Brain pericyte (primary cell): ENCODE measurements around the gene PRSS27.
A peak's percentile ranks its signal among the peaks of the same experiment; 100 is the strongest.
"Not testable (repeated sequence)": the region's sequence is repeated elsewhere in the genome, so short reads cannot be mapped to it uniquely, and the experiment has no call there.

Experiments
- DNase-seq: peaks from one replicate; pipeline ENCODE4 v3.0.0-alpha.2; 2012; ENCODE audit warnings: low read depth, low spot score

The PRSS27 gene

GRCh38 chr16:2696601-2697250, 23.3 kb downstream of the PRSS27 start:
- not testable (repeated sequence) for DNase-seq

DNA sequence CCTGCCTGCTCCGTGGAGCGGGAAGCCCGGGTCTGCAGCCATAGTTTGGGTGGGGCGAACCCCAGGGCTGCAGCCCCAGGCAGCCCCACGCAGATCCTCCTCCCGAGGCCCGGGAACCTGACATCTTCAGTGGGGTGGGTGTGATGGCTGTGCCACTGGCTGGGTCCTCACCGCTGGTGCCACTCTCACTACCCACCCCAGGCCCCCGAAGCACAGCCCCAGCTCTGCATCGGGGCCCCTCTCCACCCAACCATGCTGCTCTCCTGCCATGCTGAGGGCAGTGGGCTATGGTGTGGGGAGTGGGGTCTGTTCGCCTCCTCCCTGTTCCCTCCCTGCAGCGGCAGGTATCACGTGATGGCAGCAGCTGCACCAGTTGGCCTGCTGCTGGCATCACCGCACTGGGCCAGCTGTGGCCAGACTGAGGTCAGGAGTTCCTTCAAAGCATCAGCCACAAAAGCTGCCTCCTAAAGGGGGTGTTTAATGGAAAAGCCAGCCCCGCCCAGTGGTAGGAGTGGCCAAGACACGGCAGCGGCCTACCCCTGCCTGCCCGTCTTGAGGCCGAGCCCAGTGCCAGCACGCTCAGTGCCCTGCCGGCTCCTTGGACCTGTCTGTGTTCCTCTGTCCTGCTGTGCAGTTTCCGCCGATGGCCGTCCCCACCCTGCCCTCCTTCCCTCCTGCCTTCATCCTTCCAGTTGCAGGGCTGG, 26.9 kb downstream of the PRSS27 start:
- no peak for DNase-seq

DNA sequence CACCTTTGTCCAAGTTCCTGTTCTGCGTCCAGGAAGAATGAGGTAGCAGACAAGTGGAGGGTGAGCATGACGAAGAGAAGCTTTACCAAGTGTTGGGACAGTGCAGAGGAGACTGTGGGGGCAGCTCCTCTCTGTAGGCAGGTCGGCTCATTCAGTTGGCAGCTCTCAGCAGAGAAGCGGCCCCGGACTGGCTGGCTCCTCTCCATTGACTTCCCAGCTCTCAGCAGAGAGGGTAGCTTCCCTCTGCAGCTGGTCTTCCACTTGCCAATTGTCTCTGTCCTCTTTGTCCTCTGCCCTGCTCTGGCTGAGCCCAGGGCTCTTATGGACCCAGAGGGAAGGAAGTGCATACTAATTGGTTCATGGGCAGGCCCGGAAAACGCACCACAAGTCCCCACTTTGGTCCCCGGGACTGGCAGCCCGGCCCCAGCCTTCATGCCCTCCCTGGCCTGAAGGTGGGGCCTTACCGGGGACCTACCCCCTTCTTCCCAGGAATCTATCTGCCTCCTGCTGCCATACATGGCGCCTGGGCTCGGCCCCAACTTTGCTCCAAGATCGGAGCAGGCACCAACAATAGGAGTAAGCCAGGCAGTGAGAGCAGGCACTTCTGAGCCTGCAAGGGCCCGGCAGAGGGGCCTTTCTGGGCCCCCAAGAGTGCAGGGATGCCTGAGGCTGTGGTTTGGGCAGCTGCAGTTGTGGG, 27.6 kb downstream of the PRSS27 start:
- no peak for DNase-seq

- DNase-seq, result no peak
These were observed 28.4 kb downstream of the PRSS27 start for GRCh38 chr16:2691491-2692248.

DNA sequence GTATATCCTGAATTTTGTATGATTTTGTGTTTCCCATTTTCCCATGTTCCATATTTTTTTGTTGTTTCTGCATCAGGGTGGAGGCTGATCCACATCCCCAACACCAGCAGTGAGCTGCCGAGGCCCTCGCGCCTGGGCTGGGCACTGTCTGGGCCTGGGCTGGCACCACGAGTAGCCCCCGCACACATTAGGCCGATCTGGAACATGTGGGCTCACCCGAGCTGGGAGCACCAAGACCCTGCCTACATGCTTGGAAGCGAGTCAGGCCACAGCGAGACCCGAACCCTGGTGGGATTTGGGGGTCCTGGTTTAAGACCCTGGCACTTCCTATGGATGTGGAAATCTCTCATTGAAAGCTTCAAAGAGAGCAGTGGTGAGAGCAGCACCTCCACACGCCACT, 29.2 kb downstream of the PRSS27 start:
- no peak for DNase-seq

DNA sequence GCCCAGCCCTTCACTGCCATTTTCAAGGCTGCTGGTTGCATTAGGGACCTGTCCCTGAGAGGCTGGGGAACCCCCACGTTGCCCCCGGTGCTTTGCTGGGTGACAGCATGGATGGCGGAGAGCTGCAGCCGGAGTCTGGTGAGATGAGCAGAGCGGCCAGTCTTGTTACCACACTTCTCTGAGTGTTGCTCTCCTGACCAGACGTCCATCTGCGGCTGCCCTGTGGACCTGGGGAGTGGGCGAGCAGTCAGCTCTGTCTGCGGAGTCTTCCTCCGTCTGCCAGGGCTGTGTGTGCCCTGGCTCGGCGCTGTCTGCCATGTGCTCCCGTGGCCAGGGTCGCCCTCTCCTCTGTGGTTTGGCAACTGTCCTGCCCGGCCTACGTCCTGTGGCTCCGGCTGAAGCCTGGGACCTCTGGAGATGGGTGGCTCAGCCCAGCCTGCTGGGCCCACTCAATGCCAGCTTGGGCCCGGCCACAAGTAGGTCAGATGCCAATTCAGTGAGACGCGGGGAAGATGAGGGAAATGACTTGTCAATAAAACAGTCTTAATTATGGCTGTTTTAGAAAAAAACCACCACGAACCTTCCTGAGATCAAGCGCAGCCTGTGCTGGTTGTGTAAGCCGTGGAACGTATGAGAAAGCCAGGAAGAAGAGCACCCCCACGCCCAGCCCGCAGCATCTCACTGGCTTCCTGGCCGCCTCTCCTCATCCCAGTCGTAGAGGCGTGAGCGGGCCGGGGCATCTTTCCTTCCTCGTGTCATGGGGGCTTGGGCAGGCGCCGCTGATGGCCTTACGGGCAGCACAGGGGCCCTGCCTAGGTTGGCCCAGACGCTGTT, 29.8 kb downstream of the PRSS27 start:
- DNase-seq, result no peak

DNA sequence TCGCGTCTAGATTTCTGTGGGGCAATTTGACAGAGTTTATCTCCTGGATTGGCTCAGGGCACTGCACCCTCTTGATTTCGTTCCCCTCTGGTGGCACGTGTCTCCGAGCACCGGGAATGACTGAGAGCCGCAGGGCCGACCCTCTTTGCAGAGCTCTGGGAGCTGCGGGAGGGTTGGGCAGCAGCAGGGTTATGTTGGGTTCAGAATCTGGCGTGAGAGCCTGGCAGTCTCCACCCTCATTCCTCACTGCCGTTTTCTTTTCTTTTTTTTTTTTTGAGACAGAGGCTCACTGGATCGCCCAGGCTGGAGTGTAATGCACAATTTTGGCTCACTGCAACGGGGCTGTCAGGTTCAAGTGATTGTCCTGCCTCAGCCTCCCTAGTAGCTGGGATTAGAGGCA, 30.6 kb downstream of the PRSS27 start:
- not testable (repeated sequence) for DNase-seq

- no peak for DNase-seq
These were observed 32.3 kb downstream of the PRSS27 start for GRCh38 chr16:2687531-2688308.

DNA sequence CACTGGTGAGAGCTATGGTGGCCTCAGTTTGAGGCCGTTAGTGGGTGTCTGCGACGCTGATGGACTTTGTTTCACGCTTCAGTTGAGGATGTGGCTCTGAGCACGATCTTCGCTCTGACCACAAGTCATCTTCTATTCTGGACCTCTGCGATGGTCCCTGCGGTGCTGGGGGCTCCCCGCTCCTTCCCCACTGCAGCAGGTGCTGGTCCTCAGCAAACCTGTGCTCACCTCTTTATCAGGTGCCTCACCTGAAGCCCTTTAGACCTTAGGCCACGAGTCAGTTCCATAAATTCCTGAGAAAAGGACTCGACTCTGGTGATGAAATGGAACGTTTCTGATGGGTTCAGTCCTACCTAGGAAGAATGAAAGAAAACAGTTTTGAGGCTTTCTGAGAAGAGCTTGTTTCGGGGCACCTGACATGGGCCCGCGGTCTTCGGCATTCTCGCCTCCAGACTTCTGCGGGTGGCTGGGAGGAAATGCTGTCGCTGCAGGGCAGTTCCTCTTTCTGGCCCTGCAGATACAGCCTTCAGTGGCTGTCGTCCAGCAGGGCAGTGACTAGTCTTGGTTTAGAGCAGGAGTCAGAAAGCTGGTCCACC, 33.0 kb downstream of the PRSS27 start:
- DNase-seq, result no peak

DNA sequence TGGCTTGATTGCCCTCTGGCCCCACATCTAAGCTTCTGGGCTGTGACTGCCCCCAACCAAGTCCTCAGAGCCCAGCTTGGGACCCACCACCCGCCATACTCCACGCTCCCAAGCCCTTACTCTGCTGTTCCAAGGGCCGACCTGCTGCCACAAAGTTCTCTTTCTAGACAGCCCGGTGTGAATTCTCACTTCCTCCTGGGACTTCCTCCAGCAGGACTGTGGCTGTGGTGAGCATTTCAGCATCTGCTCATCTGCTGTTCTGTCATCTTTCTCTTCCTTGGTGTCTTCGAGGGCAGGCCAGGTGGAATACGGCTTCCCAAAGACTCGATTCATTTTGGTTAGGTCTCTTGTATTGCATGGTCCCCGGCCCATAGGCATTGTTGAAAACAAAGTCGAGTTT, 33.9 kb downstream of the PRSS27 start:
- DNase-seq, result not testable (repeated sequence)

- not testable (repeated sequence) for DNase-seq
These were observed 37.0 kb downstream of the PRSS27 start for GRCh38 chr16:2683041-2683440.

DNA sequence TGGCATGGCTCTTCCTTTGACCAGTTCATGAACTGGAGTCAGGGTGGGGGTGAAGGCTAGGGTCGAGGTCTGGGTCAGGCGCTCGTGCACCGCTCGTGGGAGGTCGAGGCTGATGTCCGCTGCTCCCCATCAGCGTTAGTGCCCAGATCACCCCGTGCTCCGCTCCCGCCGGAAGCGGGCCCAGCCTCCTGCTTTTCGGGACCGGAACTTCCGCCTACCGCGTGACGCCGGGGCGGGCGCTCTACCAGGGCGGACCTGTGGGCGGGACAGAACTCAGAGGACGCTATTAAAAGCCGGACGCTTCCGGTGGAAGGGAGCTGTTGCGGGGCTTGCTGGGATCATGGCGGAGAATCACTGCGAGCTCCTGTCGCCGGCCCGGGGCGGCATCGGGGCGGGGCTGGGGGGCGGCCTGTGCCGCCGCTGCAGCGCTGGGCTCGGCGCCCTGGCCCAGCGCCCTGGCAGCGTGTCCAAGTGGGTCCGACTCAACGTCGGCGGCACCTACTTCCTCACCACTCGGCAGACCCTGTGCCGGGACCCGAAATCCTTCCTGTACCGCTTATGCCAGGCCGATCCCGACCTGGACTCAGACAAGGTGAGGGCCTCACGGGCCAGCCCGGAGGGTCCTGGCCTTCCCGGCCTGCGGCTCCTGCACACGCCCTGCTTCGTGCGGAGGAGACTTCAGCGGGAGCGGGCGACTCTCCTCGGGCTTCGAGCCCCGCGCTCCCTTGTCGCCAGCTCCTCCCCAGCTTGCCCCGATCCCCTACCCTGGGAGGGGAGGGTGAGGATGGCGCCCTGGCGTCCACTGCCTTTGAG, 37.6 kb downstream of the PRSS27 start, which contains the start of gene KCTD5:
TSS of gene KCTD5 (plus strand) at position 315 of the 813 bp plus-strand sequence. CDS start at position 341, 26 bp downstream.
- peak; percentile 81 for DNase-seq

DNA sequence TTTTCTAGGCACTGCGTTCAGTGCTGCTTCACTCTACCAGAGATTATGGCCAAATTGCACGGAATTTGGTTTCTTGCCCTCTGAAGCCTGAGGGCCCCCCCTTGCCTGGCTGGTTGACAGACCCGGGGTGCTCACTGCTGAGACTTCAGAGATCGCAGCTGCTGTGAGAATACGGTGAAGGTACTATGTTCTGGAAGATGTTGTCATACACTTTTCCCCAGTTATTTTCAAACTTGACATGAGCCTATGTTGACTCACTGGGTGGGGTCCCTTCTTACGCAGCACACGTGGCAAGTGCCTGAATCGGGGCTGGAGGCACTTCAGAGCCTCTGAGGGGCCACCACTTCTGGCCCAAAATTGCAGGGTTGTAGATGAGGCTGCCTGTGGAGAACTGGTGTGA, 39.7 kb downstream of the PRSS27 start:
- DNase-seq, result not testable (repeated sequence)

GRCh38 chr16:2679902-2680301, 40.1 kb downstream of the PRSS27 start:
- DNase-seq, result not testable (repeated sequence)

DNA sequence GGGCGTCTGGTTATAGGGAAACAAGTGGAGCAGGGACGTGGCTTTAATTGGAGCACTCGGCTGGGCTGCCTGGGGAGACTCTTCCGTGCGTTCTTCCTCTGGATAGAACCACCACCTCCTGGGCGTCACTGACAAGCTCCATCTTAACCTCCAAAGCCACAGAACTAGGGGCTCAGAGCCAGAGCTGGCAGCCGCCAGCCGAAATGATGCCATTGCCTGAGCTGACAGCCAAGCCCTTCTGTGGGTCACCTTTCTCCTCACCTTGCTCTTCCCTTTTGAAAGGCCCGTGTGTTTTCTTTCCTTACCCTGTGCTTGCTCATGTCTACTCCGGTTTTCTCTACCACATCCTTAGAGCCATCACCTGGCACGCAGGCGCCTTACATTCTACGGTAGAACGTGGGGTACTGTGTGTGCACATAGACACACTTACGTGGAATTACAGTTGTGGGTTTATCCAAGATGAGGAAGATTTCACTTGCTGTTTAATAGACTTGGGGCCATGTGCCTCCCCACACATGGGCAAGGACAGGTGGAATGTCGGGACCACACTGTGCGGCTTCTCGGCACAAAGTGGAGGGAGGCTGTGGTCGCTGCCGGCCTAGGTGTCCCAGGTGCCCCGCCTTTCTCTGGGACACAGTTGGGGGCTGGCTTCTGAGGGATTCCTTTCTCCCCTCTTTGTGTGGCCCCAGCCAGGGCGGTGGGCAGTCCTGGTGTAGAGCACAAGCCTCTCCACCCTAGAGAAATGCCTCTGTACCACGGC, 41.6 kb downstream of the PRSS27 start:
- not testable (repeated sequence) for DNase-seq

- DNase-seq, result not testable (repeated sequence)
These were observed 43.1 kb downstream of the PRSS27 start for GRCh38 chr16:2676937-2677336.

DNA sequence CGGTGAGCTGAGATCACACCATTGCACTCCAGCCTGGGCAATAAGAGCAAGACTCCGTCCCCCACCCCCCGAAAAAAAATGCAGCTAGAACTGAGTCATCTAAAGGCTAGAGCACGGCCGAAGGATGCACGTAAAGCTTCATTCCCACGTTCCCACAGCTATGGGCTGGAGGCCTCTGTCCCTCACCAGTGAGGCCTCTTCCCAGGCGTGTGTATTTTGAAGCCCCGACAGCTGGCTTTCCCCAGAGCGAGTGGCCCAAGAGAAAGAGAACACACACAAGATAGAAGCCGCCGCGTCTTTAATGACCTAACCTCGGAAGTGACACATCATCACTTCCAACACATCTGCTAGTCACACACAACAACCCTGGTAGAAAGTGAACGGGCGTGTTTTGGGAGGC, 44.3 kb downstream of the PRSS27 start:
- DNase-seq, result no peak

GRCh38 chr16:2675021-2675420, 45.0 kb downstream of the PRSS27 start:
- no peak for DNase-seq
